Measurements from ENCODE around the gene IGSF10.

The IGSF10 gene

DNA sequence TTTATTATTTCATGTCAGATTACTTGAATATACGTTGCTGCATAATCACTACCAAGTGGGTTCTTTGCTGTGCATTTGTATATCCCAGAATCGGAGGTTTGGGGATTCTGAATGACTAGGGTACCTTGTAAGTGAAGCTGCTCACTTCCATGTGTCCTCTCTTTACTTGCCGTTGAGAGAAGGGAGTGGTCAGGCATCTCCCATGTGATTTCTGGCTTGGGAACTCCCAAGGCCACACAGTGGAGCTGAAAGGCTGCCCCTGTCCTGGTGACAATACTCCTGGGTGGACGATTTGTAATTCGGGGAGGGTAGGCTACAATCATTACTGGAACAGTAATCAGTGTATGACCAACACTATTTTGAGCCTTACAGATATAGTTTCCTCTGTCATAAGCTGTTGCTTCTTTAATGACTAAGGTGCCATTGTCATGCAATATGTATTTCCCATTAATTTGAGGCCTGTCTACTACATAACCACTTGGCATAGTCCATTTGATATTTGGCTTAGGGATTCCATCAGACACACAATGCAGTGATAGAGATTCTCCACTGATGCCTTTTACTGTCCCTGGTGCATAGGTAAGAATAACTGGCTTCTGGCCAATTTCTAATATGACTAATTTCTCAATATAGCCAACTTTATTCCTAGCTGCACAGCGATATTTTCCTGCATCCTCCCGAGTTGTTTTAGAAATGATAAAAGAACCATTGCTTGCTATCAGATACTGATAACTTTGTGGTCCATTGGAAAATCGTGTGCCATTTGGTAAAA is 24.0 kb downstream of the IGSF10 start:
- Histone ChIP-seq H3K9me3 (replicated peaks; ENCODE audit: low read length) (no peaks in the 10 kb centered on the region), H3K27me3 (ENCODE audit: control insufficient read depth, insufficient read depth, low read length) (no peaks in the 10 kb centered on the region), H3K36me3 (ENCODE audit: insufficient read depth, low read length) (no peaks in the 10 kb centered on the region), H3K4me1 (ENCODE audit: control insufficient read depth, insufficient read depth, low read length) (peaks cover 49% of the 10 kb centered on the region), H3K4me3 (ENCODE audit: low read length) (no peak overlapping the region), H3K9ac (ENCODE audit: low read depth, low read length) (no peak overlapping the region), H3K4me2 (ENCODE audit: low read length) (no peak overlapping the region)

DNA sequence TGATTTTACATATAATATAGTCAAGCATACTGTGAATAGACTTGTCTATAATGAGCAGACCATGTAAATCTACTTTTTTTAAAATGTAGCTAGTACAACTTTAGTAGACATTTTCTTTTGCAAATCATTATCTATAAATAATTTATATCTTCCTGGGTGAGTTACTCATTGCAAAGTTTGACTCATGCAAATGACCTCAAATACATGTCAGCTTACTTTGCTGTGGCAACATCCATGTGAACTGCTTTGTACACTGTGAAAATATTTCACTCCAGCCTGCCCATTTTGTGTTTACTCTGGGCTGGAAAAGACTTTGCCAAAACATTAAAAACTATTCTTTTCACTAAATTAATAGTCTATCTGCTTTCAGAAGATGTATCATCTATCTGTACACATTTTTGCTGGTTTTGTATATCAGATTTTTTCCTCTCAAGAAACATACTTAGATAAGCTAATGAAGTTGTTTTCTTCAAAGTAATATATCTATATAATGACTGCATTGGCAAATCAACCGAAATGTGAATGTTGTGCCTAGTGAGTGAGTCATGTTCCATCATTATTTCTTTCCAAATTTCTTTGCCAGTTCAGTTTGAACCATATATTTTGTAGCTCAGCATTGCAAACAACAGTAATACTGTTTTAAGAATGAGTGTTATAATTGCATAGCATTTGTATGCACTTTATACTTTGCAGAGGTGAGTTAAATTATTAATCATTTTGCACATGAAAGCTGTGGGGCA is 26.5 kb downstream of the IGSF10 start:
- Histone ChIP-seq H3K27me3 (ENCODE audit: control insufficient read depth, insufficient read depth, low read length) (no peaks in the 10 kb centered on the region), H3K9ac (ENCODE audit: low read depth, low read length) (peak overlapping the region; percentile 73), H3K4me1 (ENCODE audit: control insufficient read depth, insufficient read depth, low read length) (peaks cover 50% of the 10 kb centered on the region), H3K9me3 (replicated peaks; ENCODE audit: low read length) (no peaks in the 10 kb centered on the region), H3K4me3 (ENCODE audit: low read length) (peak overlapping the region; percentile 32), H3K36me3 (ENCODE audit: insufficient read depth, low read length) (no peaks in the 10 kb centered on the region), H3K4me2 (ENCODE audit: low read length) (peak overlapping the region; percentile 70)

GRCh38 chr3:151432616-151433372 is 28.1 kb downstream of the IGSF10 start:
- no peak overlapping the region for H3K4me3 ChIP-seq (ENCODE audit: low read length)
- no peak overlapping the region for H3K9ac ChIP-seq (ENCODE audit: low read depth, low read length)
- H3K4me2 ChIP-seq (ENCODE audit: low read length), result no peak overlapping the region
- no peaks in the 10 kb centered on the region for H3K9me3 ChIP-seq (replicated peaks; ENCODE audit: low read length)
- H3K36me3 ChIP-seq (ENCODE audit: insufficient read depth, low read length), result no peaks in the 10 kb centered on the region
- no peaks in the 10 kb centered on the region for H3K27me3 ChIP-seq (ENCODE audit: control insufficient read depth, insufficient read depth, low read length)
- H3K4me1 ChIP-seq (ENCODE audit: control insufficient read depth, insufficient read depth, low read length), result peaks cover 47% of the 10 kb centered on the region

DNA sequence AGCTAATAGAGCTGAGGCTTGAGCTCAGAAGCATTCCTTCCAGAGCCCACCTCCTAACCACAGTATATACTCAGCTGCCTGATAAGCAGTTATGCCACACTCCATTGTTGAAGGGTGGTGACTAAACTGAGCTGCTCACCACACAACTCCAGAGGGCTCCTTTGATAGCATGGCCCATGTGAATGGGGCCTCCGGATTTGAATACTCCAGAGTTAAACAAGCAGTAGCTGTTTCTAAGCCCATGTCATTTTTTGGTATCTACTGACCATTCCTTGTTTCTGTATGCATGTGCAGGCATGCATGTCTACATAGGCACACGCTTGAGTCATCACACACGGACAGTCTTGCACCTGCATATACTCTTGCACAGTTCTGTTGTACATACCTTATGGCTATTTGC is 28.9 kb downstream of the IGSF10 start:
- no peaks in the 10 kb centered on the region for H3K36me3 ChIP-seq (ENCODE audit: insufficient read depth, low read length)
- no peaks in the 10 kb centered on the region for H3K9me3 ChIP-seq (replicated peaks; ENCODE audit: low read length)
- H3K4me2 ChIP-seq (ENCODE audit: low read length), result no peak overlapping the region
- H3K4me3 ChIP-seq (ENCODE audit: low read length), result no peak overlapping the region
- H3K9ac ChIP-seq (ENCODE audit: low read depth, low read length), result no peak overlapping the region
- peaks cover 47% of the 10 kb centered on the region for H3K4me1 ChIP-seq (ENCODE audit: control insufficient read depth, insufficient read depth, low read length)
- no peaks in the 10 kb centered on the region for H3K27me3 ChIP-seq (ENCODE audit: control insufficient read depth, insufficient read depth, low read length)

- Histone ChIP-seq H3K9ac (ENCODE audit: low read depth, low read length) (no peak overlapping the region), H3K9me3 (replicated peaks; ENCODE audit: low read length) (no peaks in the 10 kb centered on the region), H3K27me3 (ENCODE audit: control insufficient read depth, insufficient read depth, low read length) (no peaks in the 10 kb centered on the region), H3K4me3 (ENCODE audit: low read length) (no peak overlapping the region), H3K4me1 (ENCODE audit: control insufficient read depth, insufficient read depth, low read length) (peaks cover 38% of the 10 kb centered on the region), H3K4me2 (ENCODE audit: low read length) (no peak overlapping the region), H3K36me3 (ENCODE audit: insufficient read depth, low read length) (no peaks in the 10 kb centered on the region)
Measured at GRCh38 chr3:151430821-151431484, 29.9 kb downstream of the IGSF10 start.

DNA sequence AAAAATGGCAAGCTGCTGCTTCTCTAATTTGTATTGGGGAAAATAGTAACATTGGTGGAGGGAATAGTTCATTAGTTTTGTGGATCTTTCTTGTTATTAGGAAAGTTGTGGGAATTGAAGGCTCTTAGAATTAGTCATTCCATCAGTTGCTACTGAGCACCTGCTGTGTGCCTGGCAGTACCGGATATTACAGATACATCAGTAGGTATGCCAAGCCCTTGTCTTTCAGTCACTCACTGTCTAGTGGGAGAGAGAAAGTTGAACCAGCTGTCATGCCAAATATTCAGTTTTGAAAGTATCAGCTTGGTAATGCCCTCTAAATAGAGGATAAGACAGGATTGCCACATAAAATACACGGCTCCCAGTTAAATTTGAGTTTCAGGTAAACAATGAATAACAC is 32.5 kb downstream of the IGSF10 start:
- Histone ChIP-seq H3K9ac (ENCODE audit: low read depth, low read length) (no peak overlapping the region), H3K27me3 (ENCODE audit: control insufficient read depth, insufficient read depth, low read length) (no peaks in the 10 kb centered on the region), H3K36me3 (ENCODE audit: insufficient read depth, low read length) (no peaks in the 10 kb centered on the region), H3K4me2 (ENCODE audit: low read length) (no peak overlapping the region), H3K4me1 (ENCODE audit: control insufficient read depth, insufficient read depth, low read length) (peaks cover 22% of the 10 kb centered on the region), H3K4me3 (ENCODE audit: low read length) (no peak overlapping the region), H3K9me3 (replicated peaks; ENCODE audit: low read length) (no peaks in the 10 kb centered on the region)

DNA sequence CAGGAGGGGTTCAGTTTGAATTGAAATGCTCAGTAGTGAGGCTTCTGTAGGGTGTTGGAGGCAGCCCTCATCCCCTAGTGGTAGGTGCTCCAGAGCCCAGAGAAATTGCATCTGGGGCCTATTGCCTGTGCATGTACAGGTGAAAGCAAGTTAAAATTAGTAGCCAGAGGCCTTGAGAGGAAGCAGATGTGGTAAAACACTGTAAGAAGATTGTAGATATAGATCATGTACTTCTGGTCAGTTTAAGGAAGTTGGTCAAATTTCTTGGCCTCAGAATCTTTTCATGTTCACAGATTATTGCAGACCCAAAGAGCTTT is 34.6 kb downstream of the IGSF10 start:
- Histone ChIP-seq H3K4me3 (ENCODE audit: low read length) (no peak overlapping the region), H3K27me3 (ENCODE audit: control insufficient read depth, insufficient read depth, low read length) (no peaks in the 10 kb centered on the region), H3K9me3 (replicated peaks; ENCODE audit: low read length) (no peaks in the 10 kb centered on the region), H3K4me1 (ENCODE audit: control insufficient read depth, insufficient read depth, low read length) (peaks cover 7% of the 10 kb centered on the region), H3K9ac (ENCODE audit: low read depth, low read length) (no peak overlapping the region), H3K4me2 (ENCODE audit: low read length) (no peak overlapping the region), H3K36me3 (ENCODE audit: insufficient read depth, low read length) (no peaks in the 10 kb centered on the region)

DNA sequence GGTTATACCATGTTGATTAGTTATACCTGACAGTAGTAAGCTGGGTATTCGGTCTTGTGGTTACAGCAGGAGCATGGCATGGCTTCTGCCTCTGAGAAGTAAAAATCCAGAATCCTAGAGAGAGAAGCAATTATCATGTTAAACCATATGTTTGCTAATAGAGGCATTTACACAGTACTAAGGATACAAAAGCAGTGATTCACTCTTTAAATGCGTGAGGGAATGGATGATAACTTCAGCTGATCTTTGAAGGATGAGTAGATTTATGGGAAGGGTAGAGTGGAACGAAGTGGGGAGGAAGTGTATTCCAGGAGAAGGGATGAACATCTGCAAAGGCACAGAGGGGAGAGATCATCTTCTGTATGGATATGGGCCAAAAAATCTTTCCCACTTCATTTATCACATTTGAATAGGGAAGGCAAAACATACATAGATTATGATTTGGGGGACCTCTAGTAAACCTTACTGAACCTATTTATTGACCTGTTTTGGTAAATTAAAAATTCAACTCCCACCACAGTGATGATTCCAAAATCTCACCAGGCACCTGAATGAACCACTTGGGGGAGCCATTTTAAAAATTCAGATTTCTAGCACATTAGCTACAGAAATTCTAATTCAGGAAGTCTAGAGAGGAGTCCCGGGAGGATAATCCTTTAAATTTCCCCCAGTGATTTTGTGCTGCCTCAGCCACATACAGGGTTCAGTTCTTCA is 35.1 kb downstream of the IGSF10 start:
- Histone ChIP-seq H3K9ac (ENCODE audit: low read depth, low read length) (no peak overlapping the region), H3K4me2 (ENCODE audit: low read length) (no peak overlapping the region), H3K9me3 (replicated peaks; ENCODE audit: low read length) (no peaks in the 10 kb centered on the region), H3K4me3 (ENCODE audit: low read length) (no peak overlapping the region), H3K4me1 (ENCODE audit: control insufficient read depth, insufficient read depth, low read length) (peaks cover 7% of the 10 kb centered on the region), H3K36me3 (ENCODE audit: insufficient read depth, low read length) (no peaks in the 10 kb centered on the region), H3K27me3 (ENCODE audit: control insufficient read depth, insufficient read depth, low read length) (no peaks in the 10 kb centered on the region)

- Histone ChIP-seq H3K4me1 (ENCODE audit: control insufficient read depth, insufficient read depth, low read length) (peaks cover 7% of the 10 kb centered on the region), H3K4me3 (ENCODE audit: low read length) (no peak overlapping the region), H3K9me3 (replicated peaks; ENCODE audit: low read length) (no peaks in the 10 kb centered on the region), H3K27me3 (ENCODE audit: control insufficient read depth, insufficient read depth, low read length) (no peaks in the 10 kb centered on the region), H3K36me3 (ENCODE audit: insufficient read depth, low read length) (no peaks in the 10 kb centered on the region), H3K9ac (ENCODE audit: low read depth, low read length) (no peak overlapping the region), H3K4me2 (ENCODE audit: low read length) (no peak overlapping the region)
Measured at GRCh38 chr3:151423091-151423490, 37.8 kb downstream of the IGSF10 start.

- H3K9ac ChIP-seq (ENCODE audit: low read depth, low read length), result no peak overlapping the region
- H3K4me2 ChIP-seq (ENCODE audit: low read length), result no peak overlapping the region
- H3K4me3 ChIP-seq (ENCODE audit: low read length), result no peak overlapping the region
- peaks cover 7% of the 10 kb centered on the region for H3K4me1 ChIP-seq (ENCODE audit: control insufficient read depth, insufficient read depth, low read length)
- no peaks in the 10 kb centered on the region for H3K27me3 ChIP-seq (ENCODE audit: control insufficient read depth, insufficient read depth, low read length)
- H3K36me3 ChIP-seq (ENCODE audit: insufficient read depth, low read length), result no peaks in the 10 kb centered on the region
- no peaks in the 10 kb centered on the region for H3K9me3 ChIP-seq (replicated peaks; ENCODE audit: low read length)
Measured at GRCh38 chr3:151421938-151422337, 38.9 kb downstream of the IGSF10 start.

GRCh38 chr3:151419806-151420205 is 41.1 kb downstream of the IGSF10 start:
- Histone ChIP-seq H3K4me1 (ENCODE audit: control insufficient read depth, insufficient read depth, low read length) (peaks cover 4% of the 10 kb centered on the region), H3K9me3 (replicated peaks; ENCODE audit: low read length) (no peaks in the 10 kb centered on the region), H3K4me2 (ENCODE audit: low read length) (no peak overlapping the region), H3K36me3 (ENCODE audit: insufficient read depth, low read length) (no peaks in the 10 kb centered on the region), H3K9ac (ENCODE audit: low read depth, low read length) (no peak overlapping the region), H3K4me3 (ENCODE audit: low read length) (no peak overlapping the region), H3K27me3 (ENCODE audit: control insufficient read depth, insufficient read depth, low read length) (no peaks in the 10 kb centered on the region)
